NCI-H2029 treated with DMSO at 0.1 percent for 48 hours (cell line): ENCODE measurements around the gene SLFNL1.

Experiments
- DNase-seq: peaks from one replicate; lab custom pipeline; 2025; lab: John Stamatoyannopoulos, UW

The SLFNL1 gene

DNA sequence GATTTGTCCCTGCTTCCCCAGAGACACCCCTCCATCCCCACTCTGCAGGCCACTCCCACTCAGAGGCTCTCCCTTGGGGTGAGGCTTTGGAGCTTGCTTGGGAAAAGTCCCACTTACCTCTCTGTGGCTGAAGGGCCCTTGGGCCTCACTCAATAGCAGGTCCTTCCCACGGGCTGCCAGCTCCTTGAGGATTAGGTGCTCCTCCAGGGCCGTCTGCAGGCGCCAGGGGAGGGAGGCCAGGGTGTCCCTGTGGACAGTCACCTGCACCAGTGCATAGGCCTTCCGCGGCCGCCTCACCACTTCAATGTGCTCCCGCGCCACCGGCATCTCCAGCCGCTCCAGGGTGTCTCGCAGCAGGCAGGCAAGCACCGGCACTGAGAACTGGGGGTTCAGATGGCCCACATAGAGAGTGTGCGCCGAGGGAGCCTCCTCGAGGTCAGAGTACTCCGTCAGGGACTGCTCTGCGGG lies 1.4 kb downstream of the SLFNL1 start:
- no peak for DNase-seq

DNA sequence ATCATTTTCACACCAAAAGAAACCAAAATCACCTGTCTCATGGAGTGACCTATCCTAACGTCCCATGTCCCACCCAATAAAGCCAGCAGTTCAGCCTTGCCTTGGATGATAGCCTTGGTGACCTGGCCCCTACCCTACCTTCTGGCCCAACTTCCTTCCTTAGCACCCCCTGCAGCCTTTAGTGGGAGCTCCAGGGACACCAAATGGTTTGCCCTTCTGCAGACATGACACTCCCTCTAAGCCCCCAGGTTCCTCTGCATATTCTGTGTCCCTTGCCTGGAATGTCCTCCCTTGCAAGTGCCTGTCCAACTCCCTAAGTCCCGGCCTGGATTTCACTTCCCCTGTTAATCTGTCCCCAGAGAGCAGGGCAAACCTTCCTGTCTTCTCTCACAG lies 2.2 kb downstream of the SLFNL1 start:
- DNase-seq: no peak

DNA sequence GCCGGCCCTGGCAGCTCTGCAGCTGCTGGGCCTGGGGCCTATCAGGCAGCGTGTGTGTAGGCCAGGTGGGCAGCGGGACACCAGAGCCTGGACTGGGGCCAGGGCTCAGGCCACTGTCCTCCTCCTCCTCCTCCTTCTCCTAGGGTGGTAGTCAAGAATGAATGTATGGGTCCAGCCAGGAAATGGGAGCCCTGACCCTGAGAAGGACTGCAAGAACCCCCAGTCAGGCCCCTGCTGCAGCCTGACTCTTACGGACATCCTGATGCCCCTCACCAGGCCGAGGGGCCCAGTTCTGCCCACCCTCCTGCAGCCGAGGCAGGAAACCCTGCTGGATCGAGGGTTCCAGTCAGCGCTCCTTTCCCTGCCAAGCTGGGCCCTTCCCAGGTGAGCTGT lies 3.5 kb downstream of the SLFNL1 start:
- DNase-seq: no peak

DNA sequence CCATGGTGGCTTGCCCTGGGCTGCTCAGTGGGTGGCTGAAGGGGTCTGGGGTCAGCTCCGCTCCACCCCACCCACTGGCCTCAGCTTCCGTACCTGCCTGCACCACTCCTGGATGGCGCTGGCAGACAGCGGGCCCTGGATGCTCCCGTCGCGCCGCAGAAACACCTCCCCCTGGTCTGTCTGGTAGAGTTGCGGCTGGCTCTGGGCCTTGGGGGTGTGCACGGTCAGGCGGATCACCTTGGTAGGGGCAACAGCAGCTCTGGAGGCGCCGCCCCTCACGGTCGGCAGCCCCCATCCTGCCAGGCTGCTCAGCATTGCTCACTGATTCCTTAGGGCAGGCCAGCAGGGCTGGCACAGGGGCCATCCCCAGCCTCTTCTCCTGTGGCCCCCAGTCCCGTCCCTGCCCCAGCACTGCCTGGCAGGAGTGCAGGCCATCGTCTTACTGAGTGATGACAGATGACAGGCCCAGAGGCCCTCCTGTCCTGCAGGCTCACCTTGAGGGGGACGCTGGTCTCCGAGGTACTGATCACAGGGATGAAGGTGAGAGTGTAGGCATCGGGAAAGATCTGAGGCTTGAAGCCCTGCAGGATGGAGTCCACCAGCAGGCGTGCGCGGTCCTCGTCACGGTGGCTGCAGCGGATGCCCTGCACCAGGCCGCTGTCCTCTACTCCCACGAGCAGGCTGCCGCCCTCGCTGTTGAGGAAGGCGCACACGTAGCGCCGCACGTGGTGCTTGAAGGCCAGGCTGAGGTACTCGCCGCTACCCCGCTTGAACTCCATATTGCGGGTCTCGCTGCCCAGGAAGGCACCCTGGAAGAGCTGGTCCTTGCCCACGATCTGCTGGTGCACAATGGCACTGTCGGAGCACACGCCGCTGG lies 4.1 kb downstream of the SLFNL1 start:
- DNase-seq: no peak

DNA sequence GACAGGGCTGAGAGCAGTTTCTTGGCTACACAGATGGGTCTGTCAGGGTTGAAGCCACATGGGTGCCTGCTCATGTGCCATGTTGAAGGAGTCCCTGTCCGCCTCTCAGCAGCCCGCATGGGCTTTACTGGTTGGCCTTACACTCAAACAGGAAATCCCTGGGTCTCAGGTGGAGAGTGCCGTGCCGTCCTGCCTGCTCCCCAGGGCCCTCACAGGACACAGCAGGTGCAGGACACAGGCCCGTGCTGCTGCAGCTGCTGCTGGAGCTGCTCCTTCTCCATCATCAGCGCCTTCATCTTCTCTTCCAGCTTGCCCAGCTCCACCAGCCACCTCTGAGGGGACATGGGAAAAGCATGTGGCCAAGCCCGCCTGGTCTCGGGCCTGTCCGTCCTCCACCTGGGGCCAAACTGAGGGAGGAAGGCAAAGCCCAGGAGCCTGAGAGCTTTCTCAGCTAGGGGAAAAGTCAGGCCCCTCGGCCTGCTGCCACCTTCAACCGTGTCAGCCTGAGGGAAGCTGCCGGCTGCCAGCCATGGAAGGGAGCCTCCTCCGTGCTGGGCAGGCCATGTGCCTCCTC lies 5.5 kb downstream of the SLFNL1 start:
- DNase-seq: no peak

DNA sequence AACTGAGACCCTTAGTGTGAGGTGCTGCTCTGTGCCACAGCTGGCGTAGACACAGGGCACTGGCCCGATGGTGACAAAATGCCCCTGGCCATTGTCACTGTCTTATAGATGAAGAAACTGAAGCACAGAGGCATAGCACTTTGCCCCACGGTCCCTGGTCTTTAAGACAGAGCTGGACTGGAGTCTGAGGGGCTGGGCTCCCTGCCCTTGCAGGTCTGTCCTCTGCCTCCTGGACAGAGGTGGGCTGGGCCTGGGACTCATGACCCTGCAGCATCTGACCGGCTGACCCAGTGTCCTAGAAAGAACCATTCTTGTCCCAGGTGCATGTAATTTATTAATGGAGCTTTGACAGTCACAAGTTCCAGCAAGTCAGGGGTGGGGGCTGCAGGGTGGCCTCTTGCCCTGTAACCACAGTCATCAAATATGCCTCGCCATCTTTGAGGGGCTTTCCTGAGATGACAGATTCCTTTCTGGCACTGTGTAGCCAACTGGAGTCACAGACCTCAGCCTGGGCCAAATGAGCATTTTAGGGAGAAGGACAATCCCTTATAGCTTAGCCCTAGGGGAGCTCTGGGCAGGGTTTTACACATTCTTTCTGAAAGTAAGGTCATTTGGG lies 6.1 kb downstream of the SLFNL1 start:
- DNase-seq: no peak

DNA sequence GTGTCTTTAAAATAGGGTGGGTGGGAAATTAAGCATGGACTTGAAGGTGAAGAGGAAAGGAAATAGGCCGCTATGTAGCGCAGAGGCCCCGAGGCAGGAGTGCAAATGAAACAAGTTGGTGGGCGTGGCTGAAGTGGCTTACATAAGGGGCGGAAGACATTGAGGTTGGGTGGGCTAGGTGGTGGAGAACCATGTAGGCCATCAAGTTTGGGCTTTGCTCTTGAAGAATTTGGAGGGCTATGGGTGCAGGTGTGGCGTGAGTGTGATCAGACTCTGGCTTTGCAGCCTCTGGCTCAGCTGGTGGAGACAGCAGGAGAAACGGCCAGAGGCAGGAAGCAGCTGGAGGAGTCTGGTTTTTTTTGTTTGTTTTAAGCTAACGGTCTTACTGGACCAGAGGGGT lies 6.7 kb downstream of the SLFNL1 start:
- no peak for DNase-seq

DNA sequence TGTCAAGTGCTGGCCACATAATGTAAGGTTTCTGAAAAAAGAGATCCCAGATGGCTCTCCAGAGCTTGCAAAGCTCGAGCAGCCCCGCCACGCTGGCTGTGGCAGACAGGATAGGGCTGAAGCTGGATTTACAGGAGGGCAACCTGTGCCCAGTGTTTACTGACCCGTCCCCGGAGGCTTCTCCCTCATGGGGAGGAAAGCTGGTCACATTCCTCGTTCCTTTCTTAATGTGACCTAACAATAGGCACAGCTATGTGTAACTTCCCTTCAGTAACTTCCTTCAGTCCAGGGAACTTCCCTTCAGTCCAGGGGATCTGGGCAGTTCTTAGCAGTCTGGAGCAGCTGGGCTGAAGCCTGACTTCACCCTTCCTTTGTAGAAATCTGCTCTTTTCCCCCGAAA lies 7.7 kb downstream of the SLFNL1 start:
- DNase-seq: no peak

DNA sequence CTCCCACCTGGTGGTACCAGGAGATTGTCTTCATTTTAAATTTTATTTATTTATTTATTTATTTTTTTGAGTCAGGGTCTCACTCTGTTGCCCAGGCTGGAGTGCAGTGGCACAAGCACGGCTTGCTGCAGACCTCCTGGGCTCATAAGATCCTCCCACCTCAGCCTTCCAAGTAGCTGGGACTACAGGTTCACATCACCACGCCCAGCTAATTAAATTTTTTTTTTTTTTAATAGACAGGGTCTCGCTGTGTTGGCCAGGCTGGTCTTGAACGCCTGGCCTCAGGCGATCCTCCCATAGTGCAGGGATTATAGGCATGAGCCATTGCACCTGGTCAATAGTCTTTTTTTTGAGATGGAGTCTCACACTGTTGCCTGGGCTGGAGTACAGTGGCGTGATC lies 8.5 kb downstream of the SLFNL1 start:
- no peak for DNase-seq

DNA sequence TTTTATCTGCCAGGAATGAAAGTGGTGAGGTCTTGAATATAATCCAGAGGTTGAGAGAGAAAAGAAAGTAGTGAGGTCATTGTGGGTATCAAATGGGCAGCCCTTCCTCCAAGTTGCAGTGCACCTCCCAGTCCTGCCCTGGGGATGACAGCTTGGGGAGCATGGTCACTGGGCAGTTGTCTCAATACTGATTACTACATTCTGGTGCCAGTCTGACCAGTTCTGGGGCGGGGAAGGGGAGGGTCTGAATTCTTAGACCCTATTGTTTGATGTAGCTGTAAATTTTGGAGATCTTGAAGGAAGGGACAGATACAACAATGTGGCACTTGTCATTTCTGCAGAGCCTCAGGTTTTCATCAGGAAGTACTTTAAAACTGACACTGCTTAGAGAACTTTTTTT lies 11.2 kb downstream of the SLFNL1 start:
- DNase-seq: no peak

DNA sequence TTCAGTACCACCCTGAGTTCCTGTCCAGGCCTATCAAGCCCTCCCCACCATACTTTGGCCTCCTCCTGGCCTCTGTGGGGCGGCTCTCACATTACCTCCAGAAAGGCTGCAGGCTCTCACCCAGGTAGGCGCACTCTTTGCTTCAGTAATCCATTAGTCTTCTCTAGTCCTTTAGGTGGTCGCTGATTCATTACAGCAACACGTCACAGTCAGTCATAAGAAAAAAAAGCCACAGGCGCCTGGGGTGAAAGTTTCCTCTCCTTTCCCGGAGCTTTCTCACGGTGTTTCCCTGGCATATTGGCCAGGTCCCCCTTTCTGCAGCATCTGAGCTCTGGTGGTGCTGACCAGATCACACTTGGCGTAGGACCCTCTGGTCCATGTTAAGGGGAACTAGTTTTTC lies 12.1 kb downstream of the SLFNL1 start:
- no peak for DNase-seq

DNA sequence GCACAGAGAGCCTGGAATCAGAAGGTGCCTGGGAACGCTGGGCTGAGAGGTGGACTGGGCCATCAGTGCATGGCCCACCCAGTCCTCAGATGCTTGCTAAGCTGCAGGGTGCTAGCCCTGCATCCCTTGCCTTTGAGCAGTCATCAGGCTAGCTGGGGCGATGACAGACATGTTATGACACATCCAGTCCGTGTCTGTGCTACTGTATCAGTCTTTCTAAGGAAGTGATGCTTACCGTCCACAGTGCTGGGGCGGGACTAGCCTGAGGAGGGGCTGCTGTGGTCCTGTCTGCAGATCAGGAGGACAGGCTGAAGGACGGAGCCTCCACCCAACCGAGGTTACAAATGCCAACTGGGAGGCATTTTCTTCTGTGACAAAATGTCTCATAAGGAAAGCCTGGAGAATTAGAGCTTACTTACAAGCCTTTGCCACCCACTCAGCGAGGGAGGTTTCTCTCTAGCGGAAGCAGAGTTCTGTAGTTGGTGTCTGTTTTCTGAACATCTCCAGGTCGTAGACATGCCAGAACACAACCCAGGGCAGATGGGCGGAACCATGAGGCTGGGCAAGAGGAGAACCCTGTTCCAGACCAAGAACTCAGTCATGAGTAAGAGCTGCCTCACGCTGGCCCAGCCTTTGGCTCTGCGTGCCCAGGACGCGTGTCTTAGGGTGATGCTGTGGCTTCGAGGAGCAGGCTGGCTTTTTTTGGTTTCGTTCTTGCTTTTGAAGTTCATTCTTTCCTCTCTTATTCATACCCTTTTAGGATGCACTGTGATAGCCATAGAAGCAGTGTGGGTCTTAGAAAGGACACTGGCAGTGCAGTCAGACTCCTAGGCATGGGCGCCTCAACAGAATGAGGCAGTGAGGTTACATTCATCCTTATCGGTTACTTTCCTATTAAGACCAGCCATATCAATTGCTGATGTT lies 14.3 kb downstream of the SLFNL1 start:
- no peak for DNase-seq

DNA sequence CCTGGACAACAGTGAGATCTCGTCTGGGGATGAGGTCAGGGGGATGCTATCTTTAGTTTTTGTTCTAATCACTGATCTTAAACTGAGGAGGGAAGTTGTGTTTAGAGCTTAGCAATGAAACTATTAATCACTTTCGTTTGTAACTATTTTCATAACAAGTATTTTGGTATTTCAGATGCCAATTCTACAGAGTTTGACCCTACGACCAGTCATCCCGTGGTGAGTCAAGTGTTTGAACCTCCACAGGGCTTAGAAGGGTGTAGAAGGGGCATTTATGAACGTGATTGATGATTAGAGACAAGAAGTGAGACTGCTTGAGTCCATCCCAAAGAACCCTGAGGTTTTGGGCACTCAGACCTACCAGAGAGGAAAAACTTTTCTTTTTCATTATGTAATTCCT lies 15.6 kb downstream of the SLFNL1 start:
- DNase-seq: no peak

DNA sequence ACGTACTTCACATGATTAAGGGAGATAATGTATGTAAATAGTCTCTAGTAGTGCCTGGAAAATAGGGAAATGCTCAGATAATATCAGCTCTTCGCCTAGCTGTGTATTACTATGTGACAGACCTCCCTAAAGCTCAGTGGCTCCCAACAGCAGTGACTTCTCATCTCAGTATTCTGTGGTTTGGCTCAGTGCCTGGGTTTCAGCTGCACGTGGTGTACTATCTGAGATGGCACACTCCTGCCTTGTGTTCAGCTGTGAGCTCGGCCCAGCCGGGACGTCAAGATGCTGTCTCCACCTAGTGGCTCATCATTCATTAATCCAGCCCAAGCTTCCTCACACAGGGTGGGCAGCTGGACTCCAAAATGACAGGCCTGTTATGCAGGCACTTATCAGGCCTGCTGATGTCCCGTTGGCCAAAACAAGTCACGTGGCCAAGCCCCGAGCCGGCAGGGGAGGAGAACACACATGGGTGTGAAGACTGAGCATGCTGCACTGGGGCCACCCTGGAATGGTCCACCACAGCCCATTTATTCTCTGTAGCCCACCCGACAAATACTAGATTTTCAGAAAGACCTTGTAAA lies 17.8 kb downstream of the SLFNL1 start:
- peak; percentile 100 for DNase-seq

DNA sequence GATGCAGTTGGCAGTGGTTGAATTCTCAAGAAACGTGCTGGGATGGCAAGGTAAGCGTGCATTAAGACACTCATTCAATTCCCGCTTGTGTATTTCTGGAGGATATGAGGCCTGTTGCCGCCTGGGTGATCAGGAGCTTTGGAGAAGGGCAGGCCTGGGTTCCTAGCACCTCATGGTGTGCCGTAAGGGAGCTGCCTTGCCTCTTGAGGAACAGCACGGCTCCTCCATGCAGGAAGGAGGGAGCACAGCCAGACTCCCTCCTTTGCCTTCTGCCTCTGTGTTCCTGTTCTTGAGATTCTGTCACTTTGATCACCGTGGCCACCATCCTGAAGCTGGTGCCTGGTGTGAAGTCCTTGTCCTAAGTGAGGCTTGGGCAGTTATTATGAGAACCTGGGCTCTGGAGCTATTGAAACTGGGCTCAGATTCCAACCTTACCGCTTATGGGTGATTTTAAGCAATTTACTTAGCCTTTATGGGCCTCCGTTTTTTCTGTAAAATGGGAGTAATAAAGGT lies 18.3 kb downstream of the SLFNL1 start:
- no peak for DNase-seq

DNA sequence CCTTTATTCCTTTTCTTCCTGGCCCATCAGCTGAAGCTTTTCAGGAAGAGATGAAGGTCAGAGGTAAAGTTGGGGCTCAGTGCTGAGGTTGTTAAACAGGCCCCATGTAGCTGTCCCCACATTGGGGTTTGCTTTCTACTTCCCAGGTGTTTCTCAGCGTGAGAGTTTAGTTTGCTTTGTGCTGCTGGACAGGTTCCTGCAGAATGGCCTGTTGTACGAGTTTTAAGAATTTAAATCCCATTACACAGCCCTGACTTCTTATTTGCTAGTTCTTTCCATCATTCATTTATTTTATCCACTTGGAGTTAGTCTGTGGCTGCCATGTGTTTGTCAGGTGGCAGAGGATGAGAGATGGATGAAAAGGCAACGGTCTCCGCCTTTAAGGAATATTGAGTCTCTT lies 22.9 kb downstream of the SLFNL1 start:
- DNase-seq: no peak

DNA sequence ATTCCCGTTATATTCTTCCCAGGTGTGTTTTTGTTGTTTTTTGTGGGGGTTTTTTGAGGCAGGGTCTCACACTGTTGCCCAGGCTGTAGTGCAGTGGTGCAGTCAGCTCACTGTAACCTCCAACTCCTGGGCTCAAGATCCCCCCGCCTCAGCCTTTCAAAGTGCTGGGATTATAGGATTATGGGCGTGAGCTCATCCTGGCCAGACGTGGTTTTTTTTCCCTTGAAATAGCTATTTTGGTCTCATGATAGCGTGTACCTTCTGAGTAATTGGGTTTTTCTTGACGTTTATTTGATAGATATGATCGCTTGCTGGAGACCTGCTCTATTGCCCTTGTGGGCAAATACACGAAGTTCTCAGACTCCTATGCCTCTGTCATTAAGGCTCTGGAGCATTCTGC lies 24.4 kb downstream of the SLFNL1 start:
- no peak for DNase-seq

DNA sequence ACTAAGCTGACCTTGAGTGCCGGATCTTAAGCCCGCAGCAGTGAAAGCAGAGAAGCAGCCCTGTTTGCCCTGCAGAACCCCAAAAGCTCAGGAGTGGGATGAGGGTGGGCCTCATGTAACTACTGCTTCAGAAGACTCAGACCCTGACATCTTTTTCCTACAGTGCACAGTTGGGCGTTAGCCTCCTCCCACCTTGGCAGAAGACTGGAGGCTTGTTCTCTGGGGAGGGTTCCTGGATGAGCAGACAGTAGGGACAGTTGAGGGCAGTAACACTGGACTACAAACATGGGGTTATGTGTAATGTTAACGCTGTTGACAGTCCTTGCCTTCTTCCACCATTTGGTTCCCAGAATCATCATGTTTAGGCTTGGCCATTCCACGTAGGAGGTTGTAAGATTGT lies 32.5 kb downstream of the SLFNL1 start:
- DNase-seq: no peak

DNA sequence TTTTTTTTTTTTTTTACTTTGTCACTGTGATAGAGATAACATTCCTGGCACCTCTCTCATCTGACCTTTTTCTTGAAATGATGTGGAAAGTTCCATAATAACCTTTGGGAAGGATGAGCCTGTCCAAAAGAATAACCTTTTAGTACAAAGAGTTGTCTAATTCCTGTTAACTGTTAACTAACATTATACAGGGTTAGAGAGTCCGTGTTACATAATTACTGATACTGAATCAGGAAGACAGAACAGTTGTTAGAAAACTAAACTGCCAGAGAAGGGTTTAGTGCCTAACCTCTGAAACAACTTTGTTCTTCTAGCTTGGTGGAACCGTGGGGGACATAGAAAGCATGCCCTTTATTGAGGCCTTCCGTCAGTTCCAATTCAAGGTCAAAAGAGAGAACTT lies 33.2 kb downstream of the SLFNL1 start:
- DNase-seq: no peak

DNA sequence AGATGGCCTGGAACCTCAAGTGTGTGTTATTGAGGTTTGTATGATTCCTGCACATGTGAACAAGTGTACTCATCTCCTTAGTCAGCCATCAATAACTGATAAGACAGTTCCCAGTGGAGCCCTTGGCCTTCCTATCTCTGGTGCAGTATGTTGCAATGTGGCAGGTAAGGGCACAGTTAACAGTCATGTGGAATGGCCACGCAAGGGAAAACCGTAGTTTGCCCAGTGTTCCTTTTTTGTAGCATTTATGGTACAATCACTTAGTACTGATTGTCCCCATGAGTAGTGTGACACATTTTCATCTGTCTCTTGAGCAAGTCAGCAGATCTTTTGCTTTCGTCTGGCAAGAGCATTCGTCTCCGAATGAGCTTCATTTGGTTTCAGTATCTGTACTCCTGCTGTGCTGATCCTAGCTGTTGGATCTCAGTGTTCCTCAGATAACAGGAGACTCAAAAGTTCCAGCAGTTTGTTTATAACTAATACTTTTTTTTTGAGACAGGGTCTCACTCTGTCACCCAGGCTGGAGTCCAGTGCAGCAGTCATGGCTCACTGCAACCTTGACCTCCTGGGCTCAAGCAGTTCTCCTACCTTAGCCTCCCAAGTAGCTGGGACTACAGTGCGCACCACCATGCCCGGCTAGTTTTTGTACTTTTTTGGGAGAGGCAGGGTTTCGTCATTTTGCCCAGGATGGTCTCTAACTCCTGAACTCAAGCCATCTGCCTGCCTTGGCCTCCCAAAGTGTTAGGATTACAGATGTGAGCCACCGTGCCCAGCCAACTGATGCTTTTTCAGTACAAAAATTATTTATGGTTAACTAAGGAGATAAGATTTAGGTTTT lies 33.9 kb downstream of the SLFNL1 start:
- DNase-seq: no peak

DNA sequence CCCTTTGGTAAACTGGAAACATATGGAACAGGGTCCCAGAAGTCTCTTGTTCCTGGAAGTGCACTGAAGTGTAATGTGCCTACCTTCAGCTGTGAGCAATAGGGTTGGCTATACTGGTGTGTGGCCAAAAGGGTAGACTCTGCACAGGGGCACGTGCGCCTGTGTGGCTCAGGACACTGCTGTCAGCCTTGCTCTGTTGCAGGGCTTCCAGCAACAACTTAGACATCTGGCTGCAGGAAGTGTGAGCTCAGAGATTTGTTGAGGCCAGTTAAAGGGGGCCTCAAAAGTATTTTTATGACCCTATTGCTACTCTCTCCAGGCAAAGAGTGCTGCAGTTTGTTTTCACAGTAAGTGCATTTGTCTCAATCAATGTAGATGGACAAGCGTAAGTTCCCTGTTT lies 34.6 kb downstream of the SLFNL1 start:
- no peak for DNase-seq
